NCI-H1694 (cell line): ENCODE results near the gene CHSY1.

Experiments
- DNase-seq: peaks from one replicate; lab custom pipeline; 2025; lab: John Stamatoyannopoulos, UW

Gene CHSY1

DNA sequence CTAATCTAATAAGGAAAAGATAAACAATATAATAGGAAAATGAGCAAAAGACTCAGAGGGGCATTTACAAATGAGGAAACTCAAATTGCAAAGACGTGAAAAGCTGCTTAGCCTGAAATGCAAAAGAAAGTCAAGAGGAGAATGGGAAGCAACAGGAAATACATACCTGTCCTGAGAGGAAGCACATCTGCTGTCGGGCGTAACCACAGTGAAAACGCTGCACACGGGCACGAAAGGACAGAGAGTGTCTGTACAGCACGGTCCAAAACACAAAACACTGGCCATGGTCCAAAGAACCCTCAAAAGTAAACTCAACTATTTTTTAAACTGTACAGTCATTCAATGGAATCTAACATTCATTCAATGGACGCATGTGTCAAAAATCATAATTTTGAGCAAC, 100.6 kb downstream of the CHSY1 start:
- no peak for DNase-seq

DNA sequence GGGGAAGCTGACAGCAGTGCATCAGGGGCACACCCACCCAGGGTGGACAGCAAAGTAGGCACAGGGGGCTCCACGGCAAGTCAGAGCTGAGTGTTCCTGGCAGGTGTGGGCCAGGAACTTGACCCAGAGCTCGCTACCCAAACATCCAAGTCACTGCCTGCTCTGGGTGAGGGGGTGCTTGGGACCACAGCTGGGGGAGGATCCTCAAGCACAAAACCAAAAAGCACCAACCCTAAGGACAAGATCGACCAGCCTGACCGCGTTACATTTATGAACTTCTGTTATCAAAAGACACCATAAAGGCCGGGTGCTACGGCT, 101.2 kb downstream of the CHSY1 start:
- DNase-seq = no peak

DNA sequence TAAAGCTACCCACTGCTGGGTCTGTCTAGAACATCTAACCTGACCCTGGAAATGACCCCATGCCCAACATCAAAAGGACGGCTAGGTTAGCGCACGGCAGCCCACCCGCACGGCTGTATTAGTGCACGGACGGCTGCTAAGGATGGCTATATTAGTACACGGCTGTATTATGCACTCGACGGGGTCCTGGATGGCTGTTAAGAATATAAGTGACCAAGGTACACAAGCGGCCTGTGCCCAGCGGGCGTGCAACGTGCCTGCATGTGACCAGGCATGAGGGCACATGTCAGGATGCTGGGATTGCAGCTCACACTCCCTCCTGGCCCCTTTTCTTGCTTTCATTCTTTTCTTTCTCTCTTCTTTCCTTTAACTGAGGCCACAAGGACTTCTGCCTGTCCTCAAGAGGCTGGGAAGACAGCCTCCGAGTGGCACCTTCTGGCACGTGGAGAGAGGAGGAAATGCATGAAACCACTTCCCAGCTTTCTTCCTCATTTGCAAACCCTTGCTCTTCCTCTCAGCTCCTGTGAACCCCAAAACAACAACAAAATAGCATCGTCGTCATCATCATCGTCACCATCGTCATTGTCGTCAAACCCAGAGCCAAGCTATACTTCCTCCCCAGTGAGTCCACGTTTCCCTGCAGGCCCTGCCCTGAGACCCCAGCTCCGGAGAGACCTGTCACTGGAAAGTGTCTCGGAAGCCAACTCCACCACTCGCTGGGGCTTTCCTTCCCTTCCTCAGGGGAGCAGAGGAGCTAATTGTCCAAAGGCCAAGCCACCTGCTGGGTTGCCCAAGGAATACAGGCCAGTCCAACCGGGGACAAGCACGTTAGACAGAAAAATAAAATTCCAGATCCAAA, 101.8 kb downstream of the CHSY1 start:
- no peak for DNase-seq

DNA sequence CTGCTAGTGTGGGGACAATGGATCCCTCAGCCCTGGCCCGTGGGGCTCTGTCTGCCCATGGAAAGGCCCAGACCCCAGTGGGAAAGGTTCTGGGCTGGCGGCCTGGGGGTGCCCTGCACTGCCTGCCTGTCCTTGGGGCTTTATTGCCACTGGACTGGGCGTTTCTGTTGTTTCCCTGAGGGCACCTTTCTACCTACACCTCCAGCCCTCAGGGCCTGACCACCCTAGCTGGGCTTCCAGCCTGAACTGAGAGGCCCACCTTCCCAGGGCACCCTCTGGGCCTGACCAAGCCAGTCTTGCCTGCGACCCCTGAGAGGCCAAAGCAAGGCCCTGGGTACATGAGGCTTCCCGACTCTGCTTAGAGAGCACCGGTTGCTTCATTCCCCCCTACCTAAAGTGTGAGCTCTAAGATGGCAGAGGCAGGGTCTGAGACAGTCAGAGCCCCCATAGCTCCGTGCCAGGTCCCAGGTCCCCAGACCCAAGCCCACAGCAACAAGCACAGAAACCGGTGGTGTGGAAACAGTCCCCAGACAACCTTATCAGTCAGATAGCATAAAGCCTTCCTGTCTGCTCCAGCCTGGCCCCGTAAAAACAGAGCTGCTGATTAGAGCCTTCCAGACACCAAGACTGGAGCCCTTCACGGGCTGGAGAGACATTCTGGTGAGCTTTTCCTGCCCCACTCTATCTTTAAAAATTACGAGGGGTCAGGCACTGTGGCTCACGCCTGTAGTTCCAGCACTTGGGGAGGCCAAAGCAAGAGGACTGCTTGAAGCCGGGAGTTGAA, 102.8 kb downstream of the CHSY1 start:
- DNase-seq = no peak

DNA sequence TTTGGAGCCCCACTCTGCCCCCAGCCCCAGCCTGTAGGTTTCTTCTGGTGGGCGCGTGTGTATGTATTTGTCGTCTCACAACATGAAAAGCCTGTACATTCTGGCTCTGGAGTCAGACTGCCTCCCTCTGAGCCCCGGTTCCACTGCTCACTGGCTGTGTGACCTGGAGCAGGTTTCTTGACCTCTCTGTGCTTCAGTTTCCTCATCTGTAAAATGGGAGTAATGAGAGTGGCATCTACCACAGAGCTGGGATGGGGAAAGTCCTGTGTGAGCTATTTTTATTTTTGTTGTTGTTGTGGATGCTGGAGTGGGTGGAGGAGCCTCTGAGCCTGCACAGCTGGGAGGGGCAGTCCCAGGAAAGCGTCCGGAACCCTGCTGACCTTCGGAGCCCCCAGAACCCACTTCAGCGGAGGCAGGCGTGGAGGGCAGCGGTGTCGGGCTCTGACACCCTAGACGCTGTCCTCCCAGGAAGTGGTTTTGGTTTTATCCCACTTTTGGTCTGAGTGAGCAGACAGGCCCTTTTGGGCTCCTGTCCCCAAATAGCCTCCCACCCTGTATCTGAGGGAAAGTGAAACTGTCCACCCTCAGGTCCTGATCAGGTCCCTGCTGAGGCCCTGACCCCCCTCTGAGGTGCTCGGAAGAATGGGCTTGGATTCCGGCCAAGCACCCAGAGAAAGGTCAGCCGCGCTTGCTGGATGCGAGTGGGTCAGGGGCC, 103.5 kb downstream of the CHSY1 start:
- no peak for DNase-seq

DNA sequence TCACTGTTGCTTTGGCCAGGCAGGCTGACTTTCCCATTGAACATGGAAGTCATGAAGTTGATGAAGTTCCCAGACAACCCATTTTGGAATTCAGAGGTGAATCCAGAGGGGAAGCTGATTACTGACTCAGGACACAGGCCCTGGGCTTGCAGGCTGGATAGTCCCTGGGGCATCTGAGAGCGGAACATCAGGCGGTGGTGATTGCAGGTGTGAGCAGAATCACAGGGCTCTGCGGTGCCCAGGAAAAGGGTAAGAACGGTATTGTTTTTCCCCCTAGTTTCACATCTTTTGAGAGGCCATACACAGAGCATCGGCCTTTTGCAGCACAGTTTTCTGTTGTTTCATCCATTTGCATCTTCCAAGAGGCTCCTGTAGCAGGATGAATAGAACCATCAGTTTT, 104.7 kb downstream of the CHSY1 start:
- DNase-seq = no peak

DNA sequence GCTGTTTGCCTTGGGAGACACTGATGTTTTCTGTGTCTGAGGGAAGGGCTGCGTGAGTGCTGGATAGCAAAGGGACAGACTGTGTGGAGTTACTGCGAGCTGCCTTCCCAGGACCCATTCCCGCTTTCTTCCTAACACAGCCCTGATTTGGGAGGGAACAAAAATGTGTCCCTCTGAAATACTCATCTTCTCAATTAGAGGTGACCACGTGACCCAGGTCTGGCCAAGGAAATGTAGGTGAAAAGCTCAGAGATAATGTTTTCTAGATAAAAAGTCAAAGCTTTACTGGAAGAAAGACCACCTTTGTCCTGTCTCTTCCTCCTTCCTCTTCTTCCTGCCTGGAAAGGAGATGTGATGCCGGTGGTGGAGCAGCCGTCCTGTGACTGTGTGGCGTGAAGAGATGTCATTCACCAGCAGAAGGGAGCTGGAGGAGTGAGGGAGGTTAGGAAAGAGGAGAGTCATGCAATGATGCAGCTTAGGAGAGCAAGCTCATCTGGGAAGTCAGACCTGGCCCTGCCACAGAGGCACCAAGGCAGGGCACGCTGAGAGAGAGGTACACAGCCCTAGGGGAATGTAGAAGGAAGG, 105.6 kb downstream of the CHSY1 start:
- no peak for DNase-seq

DNA sequence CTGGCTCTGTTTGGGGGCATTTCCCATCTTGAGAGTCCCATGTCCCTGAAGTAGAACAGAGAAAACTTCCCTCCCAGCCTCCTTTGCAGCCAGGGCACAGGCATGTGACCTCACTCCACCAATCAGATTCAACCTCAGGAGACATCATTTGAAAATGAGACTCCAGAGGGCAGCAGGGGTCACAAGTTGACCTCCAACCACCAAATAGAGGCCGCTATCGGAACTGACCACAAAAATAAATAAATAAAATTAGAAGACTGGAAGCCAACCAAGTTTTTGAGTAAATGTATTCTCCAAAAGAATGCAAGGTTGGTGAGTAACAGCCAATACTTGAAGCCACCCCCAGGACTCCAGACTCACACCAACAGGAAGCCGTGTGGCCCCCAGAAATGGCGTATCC, 106.5 kb downstream of the CHSY1 start:
- no peak for DNase-seq

DNA sequence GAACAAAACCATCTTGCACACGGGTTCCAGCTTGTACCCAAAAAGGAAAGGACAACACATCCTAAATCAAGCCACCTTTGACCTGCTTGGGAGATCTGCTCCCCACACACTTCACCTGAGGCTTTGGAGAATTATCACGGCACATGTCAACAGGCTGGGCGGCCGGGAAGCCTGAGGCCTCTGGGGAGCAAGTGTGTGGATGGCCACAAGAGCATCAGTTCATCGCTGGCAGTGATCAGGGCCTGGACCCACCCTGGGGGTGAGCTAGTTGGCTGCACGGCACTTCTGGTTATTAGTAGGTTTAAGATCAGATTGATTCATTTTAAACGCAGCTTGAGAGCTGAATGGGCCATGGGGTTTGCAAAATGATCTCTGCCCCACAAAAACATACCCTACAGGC, 108.5 kb downstream of the CHSY1 start:
- DNase-seq = no peak

DNA sequence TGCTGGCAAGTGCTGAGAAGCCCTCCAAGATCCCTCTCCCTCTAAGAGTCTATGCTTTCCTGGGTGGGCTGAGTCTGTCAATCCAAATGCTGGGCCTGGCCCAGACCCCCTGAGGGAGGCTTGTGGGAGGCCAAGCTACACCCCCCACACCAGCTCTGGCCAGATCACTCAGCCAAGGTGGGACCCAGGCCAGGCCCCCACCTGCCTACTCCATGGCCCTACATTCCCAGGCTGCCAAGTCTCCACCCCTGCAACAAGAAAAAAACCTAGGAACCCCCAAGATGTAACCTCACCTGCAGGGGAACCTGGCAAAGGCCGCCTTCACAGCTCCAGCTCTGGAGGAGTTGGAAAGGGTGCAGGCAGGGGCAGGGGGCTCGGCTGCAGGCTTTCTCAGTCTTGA, 109.1 kb downstream of the CHSY1 start:
- no peak for DNase-seq

DNA sequence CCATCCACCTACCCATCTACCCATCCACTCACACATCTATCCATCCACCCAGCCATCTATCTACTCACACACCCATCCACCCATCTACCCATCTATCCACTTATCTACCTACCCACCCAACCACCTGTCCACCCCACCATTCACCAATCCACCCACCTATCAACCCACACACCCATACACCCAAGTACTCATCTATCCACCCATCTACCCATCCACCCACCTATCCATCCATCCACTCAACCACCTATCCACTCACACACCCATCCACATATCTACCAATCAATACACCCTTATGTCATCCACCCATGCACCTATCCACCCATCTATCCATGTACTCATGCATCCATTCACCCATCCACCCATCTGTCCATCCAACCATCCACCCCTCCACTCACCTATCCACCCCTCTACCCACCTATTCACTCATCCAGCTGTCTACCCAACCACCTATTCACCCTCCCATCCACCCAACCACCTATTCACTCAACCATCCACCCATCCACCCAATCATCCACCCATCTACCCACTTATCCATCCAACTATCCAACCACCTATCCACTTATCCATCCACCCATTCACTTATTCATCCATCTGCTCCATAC, 109.8 kb downstream of the CHSY1 start:
- no peak for DNase-seq

DNA sequence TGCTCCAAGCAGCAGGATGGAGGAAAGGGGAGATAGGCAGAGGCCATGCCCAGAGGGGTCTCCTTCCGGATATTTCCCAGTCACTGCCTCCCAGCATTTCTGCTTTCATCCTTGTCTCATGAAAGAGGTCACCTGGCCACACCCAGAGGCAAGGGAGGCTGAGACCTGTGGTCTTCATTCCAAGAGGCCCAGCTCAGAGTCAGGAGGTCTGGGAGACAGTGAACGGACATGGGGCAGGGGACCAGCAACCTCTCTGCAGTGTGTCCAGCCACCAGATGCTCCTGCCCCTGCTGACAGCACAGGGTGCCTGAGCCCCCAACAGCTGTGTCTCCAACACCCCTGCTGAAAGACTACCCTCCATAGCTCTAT, 111.2 kb downstream of the CHSY1 start:
- DNase-seq = no peak

DNA sequence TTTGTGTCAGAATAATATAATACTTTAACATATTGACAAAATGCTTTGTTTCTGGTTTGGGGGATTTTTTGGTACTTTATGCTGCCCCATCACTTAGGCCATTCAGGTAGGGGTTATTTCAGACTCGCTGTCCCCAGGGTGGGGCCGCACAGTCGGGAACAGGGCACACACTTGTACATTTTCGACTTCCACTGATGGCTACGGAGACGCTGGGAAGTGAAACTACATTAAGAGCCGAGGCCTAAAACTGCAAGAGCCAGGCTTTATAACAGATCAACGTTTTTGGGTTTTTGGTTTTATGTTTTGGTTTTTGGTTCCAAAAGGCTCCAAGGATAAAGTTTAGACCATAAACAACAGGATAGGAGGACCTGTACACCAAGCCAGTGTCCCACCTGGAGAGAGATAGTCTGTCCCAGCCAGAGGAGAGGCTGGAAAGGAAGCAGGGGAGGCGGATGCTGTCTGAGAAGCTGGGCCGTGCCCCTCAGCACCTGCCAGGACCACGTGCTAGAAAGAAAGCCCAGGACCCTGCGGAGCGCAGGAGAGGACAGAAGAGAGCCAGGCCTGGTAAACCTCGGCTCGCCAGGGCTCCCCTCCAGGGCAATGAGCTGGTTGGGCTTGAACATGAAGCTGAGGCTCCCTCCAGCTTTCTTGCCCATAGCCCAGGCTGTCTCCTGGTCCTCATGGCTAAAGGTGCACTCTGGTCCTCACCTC, 111.7 kb downstream of the CHSY1 start:
- no peak for DNase-seq

DNA sequence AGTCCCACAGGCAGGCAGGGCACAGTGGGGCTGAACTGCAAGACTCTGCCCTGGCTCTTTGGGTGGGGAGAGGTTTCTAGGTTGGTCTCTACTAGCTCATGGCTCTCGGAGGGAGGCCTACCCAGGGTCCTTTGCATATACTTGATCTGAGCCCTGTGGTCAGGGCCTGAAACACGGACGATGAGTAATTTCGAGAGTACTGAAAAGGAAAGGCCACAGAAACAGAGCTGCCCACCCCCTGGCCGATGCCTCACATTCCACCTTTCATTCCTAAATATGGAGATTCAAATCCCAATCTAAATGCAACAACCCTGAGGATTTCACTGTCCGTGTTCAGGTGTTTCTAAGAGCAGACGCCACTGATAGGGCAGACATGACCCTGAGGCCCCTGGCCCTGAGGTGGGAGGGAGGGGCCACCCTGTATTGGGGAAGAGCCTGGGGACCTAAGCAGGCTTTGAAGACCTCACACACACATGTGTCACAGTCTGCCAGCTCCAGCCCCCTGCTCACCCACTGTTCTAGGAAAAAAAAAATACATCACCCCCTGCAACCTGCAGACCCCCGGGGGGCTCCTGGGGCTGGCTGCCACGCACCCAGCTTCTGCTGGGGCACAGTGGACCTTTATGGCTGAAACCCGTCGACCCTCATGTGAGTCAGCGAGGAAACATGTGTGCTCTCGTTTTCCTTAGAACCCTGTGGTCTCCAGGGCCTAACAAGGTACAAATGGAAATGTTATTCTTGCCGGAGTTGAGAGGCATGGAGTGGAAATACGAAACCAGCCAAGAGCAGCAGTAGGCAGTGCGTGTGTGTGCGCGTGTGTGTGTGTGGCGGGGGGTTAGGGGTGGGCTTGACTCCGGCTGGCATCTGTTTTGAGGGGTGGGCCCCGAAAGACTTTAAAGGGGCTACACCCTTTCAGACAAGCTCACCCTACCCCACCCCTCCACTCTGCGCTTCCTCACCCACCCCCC, 112.7 kb downstream of the CHSY1 start:
- DNase-seq = no peak

DNA sequence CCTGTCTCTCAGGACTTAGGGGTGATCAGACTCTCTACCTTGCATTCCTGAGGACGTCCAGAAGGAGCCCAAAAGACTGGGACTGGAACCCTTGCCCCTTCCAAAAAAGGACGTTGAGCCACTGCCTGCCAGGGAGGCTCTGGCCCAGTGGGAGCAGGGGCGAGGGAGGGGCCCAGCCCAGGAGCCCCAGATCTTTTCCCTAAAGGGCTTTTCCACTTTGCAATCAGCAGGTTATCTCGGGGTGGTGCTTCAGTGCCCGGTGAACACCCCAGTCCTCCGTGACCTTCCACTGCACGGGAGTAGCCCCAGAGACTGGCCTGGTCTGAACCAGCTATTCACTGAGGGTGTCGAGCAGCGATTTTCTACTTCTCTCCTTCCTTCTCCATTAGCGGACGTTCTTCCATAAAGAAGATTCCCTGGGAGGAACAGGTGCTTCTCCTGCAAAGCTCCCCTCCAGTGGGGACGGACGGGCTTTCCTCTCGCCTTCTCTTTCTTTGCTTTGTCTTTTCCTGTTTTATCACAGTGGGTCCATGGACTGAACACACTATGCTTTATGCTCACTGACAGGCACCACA, 113.7 kb downstream of the CHSY1 start:
- DNase-seq = no peak

DNA sequence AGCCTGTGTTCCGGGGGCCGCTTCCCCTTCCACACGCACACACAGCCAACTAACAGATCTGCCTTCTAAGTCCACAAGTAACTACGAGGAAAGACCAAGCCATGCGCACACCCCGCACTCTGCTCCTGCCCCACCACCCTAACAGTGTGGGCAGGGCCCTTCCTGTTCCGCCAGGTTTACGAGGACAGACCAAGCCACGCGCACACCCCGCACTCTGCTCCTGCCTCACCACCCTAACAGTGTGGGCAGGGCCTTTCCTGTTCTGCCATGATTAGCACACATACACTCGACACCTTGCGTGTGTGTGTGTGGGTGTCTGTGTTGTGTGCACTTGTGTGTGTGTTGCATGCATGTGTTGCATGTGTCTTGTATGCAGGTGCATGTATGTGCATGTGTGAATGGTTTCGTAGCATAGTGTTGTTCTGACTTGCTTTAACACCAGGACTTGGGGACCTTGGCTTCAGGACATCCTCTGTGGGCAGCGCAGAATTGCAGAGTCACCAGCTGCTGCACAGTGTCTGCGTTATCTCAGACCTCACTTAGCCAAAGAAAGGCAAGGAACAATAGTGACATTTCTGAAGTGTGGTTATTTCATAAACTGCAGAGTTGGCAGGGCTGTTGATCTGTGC, 114.4 kb downstream of the CHSY1 start:
- no peak for DNase-seq

DNA sequence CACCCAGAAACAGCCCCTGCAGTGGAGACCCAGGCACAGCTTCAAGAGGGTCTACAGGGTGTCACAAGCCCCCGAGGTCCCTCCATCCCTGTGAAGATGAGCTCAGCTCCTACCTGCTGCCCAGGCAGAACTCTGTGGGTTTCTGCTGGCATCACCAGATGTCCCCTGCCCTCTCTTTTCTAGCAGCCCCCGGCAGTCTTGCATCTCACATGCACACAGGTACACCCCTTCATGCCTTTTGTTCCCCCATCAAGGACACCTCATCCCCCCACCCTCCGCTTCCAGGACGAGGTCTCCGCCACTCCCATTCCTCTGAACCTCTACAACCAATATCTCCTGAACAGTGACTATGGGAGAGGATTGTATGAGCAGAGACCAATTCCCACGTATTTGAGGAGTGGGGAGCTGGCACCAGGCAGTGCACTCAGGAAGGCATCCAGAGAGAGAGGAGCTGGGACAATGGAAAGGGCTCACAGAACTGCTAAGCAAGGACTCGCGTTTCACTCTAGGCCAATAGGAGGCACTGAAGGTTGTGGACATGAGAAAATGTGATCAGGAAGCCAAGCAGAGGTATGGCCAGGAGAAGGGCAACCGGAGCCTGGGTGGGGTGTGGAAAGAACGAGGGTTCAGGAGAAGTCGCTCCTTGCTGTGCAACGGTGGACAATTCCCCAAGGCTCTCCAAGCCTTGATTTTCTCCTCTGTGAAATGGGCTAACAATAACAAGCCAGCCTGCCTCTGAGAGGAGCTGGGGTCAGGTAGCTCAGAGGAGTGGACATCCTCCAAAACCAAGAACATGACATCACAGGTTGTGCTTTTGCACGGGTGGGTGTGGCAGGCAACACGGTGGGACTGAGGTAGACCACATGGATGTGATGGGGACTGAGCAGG, 115.2 kb downstream of the CHSY1 start:
- no peak for DNase-seq

DNA sequence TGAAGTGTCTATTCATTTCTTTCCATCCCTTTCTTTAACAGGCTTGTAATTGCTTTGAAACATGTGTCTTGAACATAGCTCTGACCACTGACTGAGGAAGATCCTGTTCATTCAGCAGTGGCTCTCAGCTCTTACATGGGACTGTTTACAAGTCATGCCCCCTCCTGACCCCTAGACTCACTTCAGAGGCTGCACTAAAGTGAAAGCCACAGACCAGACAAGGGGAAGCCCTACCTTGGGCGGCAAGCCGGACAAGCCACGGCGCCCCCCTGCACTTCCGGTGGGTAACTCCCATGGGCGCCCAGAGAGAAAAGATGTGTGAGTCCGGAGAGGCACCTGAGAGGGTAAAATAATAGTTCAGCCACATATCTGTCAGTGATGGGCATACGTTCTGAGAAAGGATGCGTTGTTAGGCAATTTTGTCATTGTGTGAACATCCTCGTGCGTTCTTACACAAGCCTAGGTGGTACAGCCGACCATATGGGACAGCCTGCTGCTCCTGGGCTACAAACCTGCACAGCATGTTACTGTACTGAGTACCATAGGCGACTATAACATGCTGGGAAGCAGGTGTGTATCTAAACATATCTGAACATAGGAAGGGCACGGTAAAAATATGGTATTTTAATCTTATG, 116.2 kb downstream of the CHSY1 start:
- no peak for DNase-seq
